Measurements from ENCODE around the gene GLRA3. TPM values are rescaled to one million over a fixed set of nuclear protein-coding genes. Genes with fewer than 3 reads are reported as not detected.
"Not testable (repeated sequence)": the region's sequence is repeated elsewhere in the genome, so short reads cannot be mapped to it uniquely, and the experiment has no call there.

Gene GLRA3
- total RNA-seq, 1 donor from 2014 or later, result not detected

DNA sequence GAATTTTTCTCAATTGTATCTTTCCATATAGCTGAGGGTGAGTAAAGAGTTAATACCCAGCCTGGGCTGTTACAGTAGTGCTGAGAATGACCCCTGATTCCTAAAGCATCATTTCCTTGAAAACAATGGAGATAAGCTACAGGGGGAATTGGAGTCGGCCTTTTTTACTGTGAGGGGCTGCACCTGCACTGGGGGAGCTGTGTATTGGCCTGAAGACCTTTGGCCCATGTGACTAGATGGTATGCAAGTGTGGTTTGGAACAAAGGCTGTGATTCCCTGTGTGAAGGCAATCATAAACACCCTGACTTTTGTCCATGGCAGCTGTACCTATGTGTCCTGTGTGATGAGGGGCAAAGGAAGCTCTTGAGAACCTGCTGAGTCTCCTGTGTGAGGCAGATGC lies 182.7 kb downstream of the GLRA3 start:
- Mint-ChIP-seq H3K36me3 (ENCODE audit: low read depth) (no peaks in the 10 kb centered on the region), H3K9me3 (no peaks in the 10 kb centered on the region), H3K27me3 (peaks cover 4% of the 10 kb centered on the region), H3K4me1 (no peaks in the 10 kb centered on the region), H3K27ac (no peak overlapping the region), H3K4me3 (no peak overlapping the region)
- intact Hi-C loops (cut with micrococcal nuclease), result no loop called here
- DNase-seq, result no peak

DNA sequence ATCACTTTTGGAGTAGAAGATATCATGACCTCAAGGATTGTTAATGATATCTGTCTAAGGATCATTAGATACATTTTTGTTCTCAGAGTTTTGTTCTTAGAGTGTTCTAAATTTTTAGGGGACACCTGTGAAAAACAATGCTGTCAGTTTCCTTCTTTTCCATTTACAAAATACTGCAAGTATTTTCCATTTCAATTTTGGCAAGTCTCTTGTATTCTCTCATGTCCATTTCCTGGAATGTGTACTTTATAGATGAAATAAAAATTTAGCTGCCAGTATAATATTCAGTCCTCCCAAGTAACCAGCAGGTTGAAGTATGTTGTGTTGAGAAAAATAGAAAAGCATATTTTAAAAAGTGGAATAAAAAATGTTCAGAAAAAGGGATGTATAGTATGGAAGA lies 188.9 kb downstream of the GLRA3 start:
- Mint-ChIP-seq H3K9me3 (no peaks in the 10 kb centered on the region), H3K36me3 (ENCODE audit: low read depth) (no peaks in the 10 kb centered on the region), H3K4me3 (no peak overlapping the region), H3K4me1 (no peaks in the 10 kb centered on the region), H3K27ac (no peak overlapping the region), H3K27me3 (peaks cover 4% of the 10 kb centered on the region)
- DNase-seq, result no peak
- intact Hi-C loops (cut with micrococcal nuclease), result no loop called here

DNA sequence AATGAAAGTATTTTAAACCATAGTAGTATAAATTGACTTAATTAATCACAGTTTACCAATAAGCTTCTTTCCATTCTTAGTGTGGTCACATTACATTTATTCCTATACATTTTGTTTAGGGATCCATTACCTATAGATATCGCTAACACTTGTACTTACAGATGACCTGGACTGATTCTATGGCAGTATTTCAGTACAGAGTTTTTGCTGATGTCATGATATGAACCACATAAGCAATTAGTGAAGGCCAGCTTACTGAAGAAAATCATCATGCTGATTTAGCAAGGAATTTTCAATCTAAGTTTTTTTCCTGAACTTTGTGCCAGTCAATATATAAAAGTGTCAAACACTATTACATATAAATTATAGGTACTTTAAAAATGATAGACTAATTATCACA lies 193.3 kb downstream of the GLRA3 start:
- intact Hi-C loops (cut with micrococcal nuclease), result no loop called here
- Mint-ChIP-seq H3K4me3 (no peak overlapping the region), H3K9me3 (no peaks in the 10 kb centered on the region), H3K4me1 (peaks cover 4% of the 10 kb centered on the region), H3K27me3 (no peaks in the 10 kb centered on the region), H3K27ac (no peak overlapping the region), H3K36me3 (ENCODE audit: low read depth) (no peaks in the 10 kb centered on the region)
- no peak for DNase-seq

DNA sequence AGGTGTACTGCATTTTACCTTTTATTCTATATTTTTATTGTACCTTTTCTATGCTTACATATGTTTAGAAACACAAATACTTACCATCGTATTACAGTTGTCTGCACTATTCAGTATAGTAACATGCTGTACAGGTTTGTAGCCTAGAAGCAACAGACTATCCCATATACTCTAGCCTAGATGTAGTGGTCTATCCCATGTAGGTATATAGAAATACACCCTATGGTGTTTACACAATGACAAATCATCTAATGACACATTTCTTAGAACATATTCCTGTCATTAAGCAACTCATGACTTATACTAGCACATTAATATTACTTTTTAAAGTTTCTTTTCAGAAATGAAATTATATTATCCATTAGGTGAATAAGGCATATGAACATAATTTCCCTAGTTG lies 195.6 kb downstream of the GLRA3 start:
- Mint-ChIP-seq H3K4me1 (peaks cover 6% of the 10 kb centered on the region), H3K27me3 (no peaks in the 10 kb centered on the region), H3K27ac (no peak overlapping the region), H3K9me3 (no peaks in the 10 kb centered on the region), H3K4me3 (no peak overlapping the region), H3K36me3 (ENCODE audit: low read depth) (no peaks in the 10 kb centered on the region)
- no peak for DNase-seq
- intact Hi-C loops (cut with micrococcal nuclease), result no loop called here

DNA sequence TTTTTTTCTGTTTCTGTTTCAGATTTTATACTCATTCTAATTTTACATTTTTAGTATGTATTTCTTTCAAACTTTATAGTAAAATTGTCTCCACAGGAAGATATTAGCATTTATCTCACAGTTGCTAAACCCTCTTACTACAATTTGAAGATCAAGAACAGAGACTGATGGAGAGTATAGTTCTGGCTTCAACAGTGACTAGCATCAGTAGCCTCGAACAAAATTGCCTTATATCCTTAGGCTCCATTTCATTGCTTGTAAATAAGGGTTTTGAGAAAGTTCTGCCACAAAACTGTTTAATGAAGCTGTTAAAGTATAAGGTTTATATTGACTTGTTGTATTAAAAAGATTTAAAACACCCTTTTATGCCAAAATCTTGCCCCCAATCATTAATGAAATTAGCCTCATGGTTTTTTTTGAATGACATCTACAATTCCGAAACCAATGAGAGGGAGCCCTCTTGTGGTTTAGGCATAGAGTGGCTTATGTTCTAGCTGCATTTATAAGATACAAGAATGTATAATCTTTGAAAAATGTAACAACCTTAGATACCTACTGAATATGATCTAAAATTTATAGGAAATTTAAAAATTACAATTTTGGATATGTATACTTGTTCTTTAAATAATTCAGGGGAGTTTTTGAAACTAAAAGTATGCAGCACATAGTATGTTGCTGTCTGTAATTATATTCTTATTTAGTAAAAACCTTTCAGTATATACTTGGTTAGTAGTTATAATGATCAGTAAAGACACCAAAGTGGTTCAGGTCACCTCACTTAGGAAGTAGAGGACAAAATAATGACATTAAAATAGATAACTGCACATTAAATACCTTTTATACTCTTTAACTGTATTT lies 196.9 kb downstream of the GLRA3 start:
- no peak overlapping the region for H3K4me3 Mint-ChIP-seq
- DNase-seq, result no peak
- no peaks in the 10 kb centered on the region for H3K27me3 Mint-ChIP-seq
- H3K4me1 Mint-ChIP-seq, result peaks cover 6% of the 10 kb centered on the region
- intact Hi-C loops (cut with micrococcal nuclease), result loop anchor here (1.0 kb wide), 1 partner anchor 267 kb away; no protein-coding TSS in a partner anchor
- H3K36me3 Mint-ChIP-seq (ENCODE audit: low read depth), result no peaks in the 10 kb centered on the region
- H3K27ac Mint-ChIP-seq, result no peak overlapping the region
- H3K9me3 Mint-ChIP-seq, result no peaks in the 10 kb centered on the region

DNA sequence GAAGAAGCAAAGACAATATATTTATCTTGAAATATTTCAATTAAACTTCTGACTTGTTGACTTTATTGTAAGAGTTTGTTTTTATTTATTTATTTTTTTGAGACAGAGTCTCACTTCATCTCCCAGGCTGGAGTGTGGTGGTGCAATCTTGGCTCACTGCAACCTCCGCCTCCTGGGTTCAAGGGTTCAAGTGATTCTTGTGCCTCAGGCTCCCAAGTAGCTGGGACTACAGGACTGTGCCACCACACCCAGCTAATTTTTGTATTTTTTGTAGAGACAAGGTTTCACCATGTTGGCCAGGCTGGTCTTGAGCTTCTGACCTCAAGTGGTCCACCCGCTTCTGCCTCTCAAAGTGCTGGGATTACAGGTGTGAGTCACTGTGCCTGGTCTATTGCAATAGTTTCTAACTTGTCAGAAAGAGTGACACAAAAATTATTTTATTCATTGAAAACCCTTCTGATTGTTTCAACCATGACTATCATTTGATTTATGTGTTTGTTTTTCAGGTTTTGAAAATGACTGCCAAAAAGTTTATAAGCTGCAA lies 199.1 kb downstream of the GLRA3 start:
- H3K27ac Mint-ChIP-seq; H3K4me1 Mint-ChIP-seq; H3K9me3 Mint-ChIP-seq; H3K36me3 Mint-ChIP-seq (ENCODE audit: low read depth); H3K4me3 Mint-ChIP-seq; intact Hi-C loops (cut with micrococcal nuclease); H3K27me3 Mint-ChIP-seq; DNase-seq: not testable (repeated sequence)

DNA sequence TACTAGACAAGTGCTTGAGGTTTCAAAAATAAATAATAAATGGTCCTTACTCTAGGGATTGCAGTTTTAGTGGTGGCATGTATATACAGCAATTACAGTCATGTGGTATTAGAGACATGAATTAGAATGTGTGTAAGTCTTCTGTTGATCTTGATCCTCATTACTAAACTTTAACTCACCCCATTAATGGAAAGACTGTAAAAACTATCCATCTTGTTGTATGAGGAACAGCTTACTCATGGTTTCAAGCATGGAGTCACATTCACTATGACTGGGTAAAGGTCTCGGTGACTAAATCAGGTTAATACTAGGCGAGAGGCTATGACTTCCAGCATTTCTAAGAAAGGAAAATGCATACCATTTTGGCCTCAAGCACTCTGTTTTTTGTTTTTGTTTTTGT lies 199.8 kb downstream of the GLRA3 start:
- peaks cover 1% of the 10 kb centered on the region for H3K27me3 Mint-ChIP-seq

DNA sequence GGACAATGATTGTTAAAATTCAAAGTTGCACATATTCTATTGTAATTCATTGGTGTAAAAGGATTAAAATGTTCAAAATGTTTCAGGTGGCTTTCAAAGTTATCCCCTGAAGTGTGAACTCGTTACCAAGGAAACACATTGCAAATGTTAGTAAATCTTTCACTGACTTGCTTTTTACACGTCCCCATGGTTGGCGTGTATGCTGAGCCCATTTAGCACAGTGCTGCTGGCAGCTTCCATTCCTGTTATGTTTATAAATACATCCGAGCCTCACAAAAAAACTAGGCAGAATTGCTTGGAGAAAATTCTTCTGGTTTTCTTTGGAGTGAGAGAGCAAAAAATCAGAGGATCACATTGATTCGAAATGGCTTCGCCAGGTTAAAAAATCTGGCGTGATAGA lies 200.9 kb downstream of the GLRA3 start:
- intact Hi-C loops (cut with micrococcal nuclease), result no loop called here
- no peak for DNase-seq
- no peak overlapping the region for H3K27ac Mint-ChIP-seq
- no peaks in the 10 kb centered on the region for H3K36me3 Mint-ChIP-seq (ENCODE audit: low read depth)
- no peak overlapping the region for H3K4me3 Mint-ChIP-seq
- peaks cover 1% of the 10 kb centered on the region for H3K27me3 Mint-ChIP-seq
- no peaks in the 10 kb centered on the region for H3K9me3 Mint-ChIP-seq
- peaks cover 2% of the 10 kb centered on the region for H3K4me1 Mint-ChIP-seq

More for the DNA sequence above, 199.8 kb downstream of the GLRA3 start:
- Mint-ChIP-seq H3K4me3 (no peak overlapping the region), H3K27ac (no peak overlapping the region), H3K4me1 (peaks cover 6% of the 10 kb centered on the region), H3K36me3 (ENCODE audit: low read depth) (no peaks in the 10 kb centered on the region), H3K9me3 (no peaks in the 10 kb centered on the region)
- intact Hi-C loops (cut with micrococcal nuclease), result no loop called here
- DNase-seq, result no peak

DNA sequence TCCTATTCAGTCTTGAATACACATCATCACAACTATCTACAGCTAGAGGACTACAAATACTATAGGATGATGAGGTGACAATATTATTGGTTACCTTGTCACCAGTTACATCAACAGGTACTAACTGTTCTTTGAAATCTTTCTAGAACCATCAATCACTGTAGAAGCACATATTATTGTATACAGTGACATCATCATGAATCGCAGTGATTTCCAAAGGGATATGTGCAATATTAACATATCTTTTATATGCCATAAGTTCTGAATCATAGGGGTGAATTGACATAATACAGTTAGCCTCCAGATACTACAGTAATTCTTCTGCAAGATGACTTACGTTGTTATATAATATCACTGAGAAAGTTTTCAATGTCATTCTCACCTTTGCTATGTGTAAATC lies 201.6 kb downstream of the GLRA3 start:
- no peak for DNase-seq
- H3K27me3 Mint-ChIP-seq, result peaks cover 3% of the 10 kb centered on the region
- no peak overlapping the region for H3K27ac Mint-ChIP-seq
- peaks cover 2% of the 10 kb centered on the region for H3K4me1 Mint-ChIP-seq
- no peaks in the 10 kb centered on the region for H3K9me3 Mint-ChIP-seq
- intact Hi-C loops (cut with micrococcal nuclease), result no loop called here
- H3K4me3 Mint-ChIP-seq, result no peak overlapping the region
- no peaks in the 10 kb centered on the region for H3K36me3 Mint-ChIP-seq (ENCODE audit: low read depth)

DNA sequence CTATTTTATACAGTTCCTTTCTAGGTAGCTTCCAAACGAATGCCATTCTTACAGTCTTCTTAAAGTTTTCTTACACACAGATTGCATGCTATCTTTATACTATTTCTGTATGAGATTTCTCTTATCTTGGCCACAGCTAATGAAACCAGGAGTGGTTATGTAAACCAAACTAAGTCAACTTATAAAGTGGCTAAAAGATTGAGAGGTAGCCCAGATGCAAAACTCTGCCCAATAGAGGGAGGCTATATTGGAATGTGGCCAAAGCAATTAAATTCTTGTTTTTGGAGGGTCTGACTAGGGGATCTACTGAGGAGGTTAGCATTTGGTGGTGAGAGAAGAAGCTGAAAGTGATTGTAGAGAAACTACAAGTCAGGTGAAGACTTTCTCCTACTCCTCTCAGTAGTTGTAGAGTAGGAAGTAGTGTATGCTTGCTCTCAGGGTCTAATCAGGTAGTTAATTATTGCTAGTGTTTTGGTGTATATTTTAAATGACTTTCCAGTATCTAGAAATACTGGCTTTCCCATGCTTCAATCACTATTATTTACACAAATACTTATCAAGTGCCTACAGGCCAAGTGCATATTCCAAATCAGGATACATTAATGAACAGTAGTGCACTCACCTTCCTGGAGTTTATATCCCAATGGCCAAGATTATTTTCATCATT lies 202.6 kb downstream of the GLRA3 start:
- Mint-ChIP-seq H3K4me1 (peaks cover 2% of the 10 kb centered on the region), H3K27me3 (peaks cover 4% of the 10 kb centered on the region), H3K4me3 (no peak overlapping the region), H3K27ac (no peak overlapping the region), H3K9me3 (no peaks in the 10 kb centered on the region), H3K36me3 (ENCODE audit: low read depth) (no peaks in the 10 kb centered on the region)
- intact Hi-C loops (cut with micrococcal nuclease), result no loop called here
- DNase-seq, result no peak

DNA sequence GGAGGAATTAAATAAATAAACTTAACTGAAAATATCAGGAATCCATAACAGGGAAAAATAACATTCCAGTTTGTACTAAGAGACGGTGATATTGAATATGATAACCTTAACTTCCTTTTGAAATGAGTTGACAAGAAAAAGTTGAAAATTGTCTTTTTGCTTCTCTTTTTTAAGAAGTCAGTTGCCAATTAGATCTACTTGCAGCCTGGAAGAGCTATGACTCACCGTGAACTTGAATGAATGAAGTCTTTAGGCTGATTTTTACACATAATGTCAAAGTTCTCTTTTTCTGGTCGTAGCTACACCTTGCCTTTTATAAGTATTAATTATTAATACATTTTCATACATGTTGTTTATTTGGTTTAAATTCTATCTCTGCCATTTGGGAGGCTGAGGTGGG lies 212.4 kb downstream of the GLRA3 start:
- Mint-ChIP-seq H3K27ac (no peak overlapping the region), H3K4me3 (no peak overlapping the region), H3K9me3 (peaks cover 6% of the 10 kb centered on the region), H3K36me3 (ENCODE audit: low read depth) (no peaks in the 10 kb centered on the region), H3K27me3 (peaks cover 12% of the 10 kb centered on the region), H3K4me1 (no peaks in the 10 kb centered on the region)
- DNase-seq, result no peak
- intact Hi-C loops (cut with micrococcal nuclease), result no loop called here

DNA sequence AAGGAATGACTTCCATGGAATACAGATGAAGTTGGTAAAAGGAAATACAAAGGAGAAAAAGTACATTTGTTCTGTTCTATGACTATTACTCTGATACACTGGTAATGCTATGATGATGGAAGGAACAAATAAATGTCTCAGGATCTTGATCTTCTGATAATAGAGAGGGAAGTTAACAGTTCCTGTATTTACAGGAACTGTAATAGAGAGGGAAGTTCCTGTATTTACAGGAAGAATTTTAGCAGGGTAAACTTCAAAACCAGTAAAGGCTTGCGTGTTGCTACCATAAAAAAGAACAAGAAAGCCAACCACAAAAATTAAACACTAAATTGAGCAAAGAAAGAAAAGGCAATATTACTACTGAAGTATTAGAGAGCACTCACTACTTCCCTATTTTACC lies 215.1 kb downstream of the GLRA3 start:
- no peaks in the 10 kb centered on the region for H3K4me1 Mint-ChIP-seq

DNA sequence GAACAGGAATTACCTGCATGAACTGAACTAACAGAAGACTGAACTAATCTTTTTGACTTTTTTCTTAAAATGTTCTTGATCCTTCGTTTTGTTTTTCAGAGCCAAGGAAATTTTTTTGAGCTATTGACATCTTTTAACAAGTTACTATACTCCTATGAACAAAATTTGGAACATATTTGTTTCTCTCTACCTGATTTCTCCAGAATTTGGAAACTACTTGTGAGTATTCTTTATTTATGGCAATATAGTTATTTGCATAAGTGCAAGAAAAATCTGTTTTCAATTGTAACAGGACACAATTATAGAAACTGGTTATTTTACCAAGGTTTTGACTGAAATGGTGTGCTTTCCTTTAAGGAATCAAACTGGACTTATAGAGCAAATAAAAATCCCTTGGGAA lies 217.3 kb downstream of the GLRA3 start:
- Mint-ChIP-seq H3K36me3 (ENCODE audit: low read depth) (no peaks in the 10 kb centered on the region), H3K9me3 (peaks cover 6% of the 10 kb centered on the region), H3K27me3 (no peaks in the 10 kb centered on the region), H3K27ac (no peak overlapping the region), H3K4me1 (no peaks in the 10 kb centered on the region), H3K4me3 (no peak overlapping the region)
- intact Hi-C loops (cut with micrococcal nuclease), result no loop called here
- DNase-seq, result no peak

More for the DNA sequence above, 215.1 kb downstream of the GLRA3 start:
- H3K4me3 Mint-ChIP-seq, result no peak overlapping the region
- DNase-seq, result no peak
- H3K27ac Mint-ChIP-seq, result no peak overlapping the region
- H3K9me3 Mint-ChIP-seq, result peaks cover 6% of the 10 kb centered on the region
- no peaks in the 10 kb centered on the region for H3K36me3 Mint-ChIP-seq (ENCODE audit: low read depth)
- H3K27me3 Mint-ChIP-seq, result no peaks in the 10 kb centered on the region
- intact Hi-C loops (cut with micrococcal nuclease), result no loop called here

DNA sequence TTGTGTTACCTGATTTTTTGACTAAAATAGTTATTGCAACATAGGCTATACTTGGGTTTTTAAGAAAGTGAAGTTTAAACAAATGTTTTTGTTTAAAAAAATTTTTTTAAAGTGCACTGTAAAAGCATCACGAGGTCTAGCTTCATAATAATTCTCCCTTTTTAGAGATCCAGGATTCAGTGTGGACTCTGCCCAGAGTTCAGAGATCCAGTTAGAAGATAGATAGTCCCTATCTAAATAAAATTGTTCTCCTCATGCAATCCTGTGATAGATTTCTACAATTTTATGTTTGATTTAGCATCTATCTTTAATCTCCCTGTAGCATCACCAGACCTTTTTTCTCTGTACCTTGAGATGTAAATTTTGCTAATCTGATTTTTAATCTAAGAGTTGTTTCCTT lies 221.3 kb downstream of the GLRA3 start:
- peaks cover 3% of the 10 kb centered on the region for H3K27me3 Mint-ChIP-seq
- no peak overlapping the region for H3K4me3 Mint-ChIP-seq
- H3K27ac Mint-ChIP-seq, result no peak overlapping the region
- no peak for DNase-seq
- H3K4me1 Mint-ChIP-seq, result no peaks in the 10 kb centered on the region
- H3K9me3 Mint-ChIP-seq, result peaks cover 5% of the 10 kb centered on the region
- intact Hi-C loops (cut with micrococcal nuclease), result no loop called here
- no peaks in the 10 kb centered on the region for H3K36me3 Mint-ChIP-seq (ENCODE audit: low read depth)
